ENCODE data around the gene JAM3. TPM values are rescaled to one million over a fixed set of nuclear protein-coding genes. Genes with fewer than 3 reads are reported as not detected.
"Not testable (repeated sequence)": the region's sequence is repeated elsewhere in the genome, so short reads cannot be mapped to it uniquely, and the experiment has no call there.

The JAM3 gene
- total RNA-seq, 3 donors from 2014 or later: 25.0 to 34.5 (median 33.8) TPM

- Histone ChIP-seq H3K4me3 (no peak overlapping the region), H3K9me3 (no peaks in the 10 kb centered on the region), H3K36me3 (no peaks in the 10 kb centered on the region), H3K27ac (no peak overlapping the region), H3K27me3 (no peaks in the 10 kb centered on the region), H3K4me1 (no peaks in the 10 kb centered on the region)
- intact Hi-C loops (cut with DNase I; ENCODE audit: low total_unique reads): no loop called here
- TF ChIP-seq, protein P1, sequence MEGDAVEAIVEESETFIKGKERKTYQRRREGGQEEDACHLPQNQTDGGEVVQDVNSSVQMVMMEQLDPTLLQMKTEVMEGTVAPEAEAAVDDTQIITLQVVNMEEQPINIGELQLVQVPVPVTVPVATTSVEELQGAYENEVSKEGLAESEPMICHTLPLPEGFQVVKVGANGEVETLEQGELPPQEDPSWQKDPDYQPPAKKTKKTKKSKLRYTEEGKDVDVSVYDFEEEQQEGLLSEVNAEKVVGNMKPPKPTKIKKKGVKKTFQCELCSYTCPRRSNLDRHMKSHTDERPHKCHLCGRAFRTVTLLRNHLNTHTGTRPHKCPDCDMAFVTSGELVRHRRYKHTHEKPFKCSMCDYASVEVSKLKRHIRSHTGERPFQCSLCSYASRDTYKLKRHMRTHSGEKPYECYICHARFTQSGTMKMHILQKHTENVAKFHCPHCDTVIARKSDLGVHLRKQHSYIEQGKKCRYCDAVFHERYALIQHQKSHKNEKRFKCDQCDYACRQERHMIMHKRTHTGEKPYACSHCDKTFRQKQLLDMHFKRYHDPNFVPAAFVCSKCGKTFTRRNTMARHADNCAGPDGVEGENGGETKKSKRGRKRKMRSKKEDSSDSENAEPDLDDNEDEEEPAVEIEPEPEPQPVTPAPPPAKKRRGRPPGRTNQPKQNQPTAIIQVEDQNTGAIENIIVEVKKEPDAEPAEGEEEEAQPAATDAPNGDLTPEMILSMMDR (IDR thresholded peaks at IDR 0.05): no peak
- TF ChIP-seq POLR2A (IDR thresholded peaks at IDR 0.05): no peak
- TF ChIP-seq POLR2AphosphoS5 (IDR thresholded peaks at IDR 0.05): no peak
- no peak for DNase-seq (ENCODE audit: low spot score in 2 of 2)
These were observed 32.4 kb downstream of the JAM3 start for GRCh38 chr11:134101282-134101681.

DNA sequence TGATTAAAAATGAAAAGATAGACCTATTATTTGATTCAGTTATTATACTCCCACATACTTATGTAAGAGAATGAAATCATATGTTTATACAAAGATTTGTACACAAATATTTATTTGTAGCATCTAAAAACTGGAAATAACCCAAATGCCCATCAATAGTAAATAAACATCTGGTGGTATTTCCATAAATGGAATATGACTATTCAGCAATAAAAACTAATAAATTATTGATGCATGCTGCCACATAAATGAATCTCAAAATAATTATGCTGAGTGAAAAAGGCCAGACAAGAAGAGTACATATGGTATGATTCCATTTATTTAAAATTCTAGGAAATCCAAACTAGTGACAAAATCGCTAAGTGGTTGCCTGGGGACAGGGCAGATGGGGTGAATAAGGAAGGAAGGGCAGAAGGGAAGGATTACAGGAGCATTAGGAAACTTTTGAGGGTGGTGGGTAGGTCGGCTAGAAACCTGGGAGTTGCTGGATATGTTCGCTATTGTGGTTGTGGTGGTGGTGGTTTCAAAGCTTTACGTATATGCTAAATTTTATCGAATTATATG is 41.5 kb downstream of the JAM3 start:
- no peaks in the 10 kb centered on the region for H3K4me1 ChIP-seq
- TF ChIP-seq POLR2A (IDR thresholded peaks at IDR 0.05) (no peak), POLR2AphosphoS5 (IDR thresholded peaks at IDR 0.05) (no peak)
- TF ChIP-seq, protein P1 (IDR thresholded peaks at IDR 0.05): no peak
- no peaks in the 10 kb centered on the region for H3K27me3 ChIP-seq
- peaks cover 4 to 7% of the 10 kb centered on the region in 2 donors for H3K9me3 ChIP-seq
- no peaks in the 10 kb centered on the region for H3K36me3 ChIP-seq
- DNase-seq (ENCODE audit: low spot score in 2 of 2): no peak
- intact Hi-C loops (cut with DNase I; ENCODE audit: low total_unique reads): no loop called here
- H3K4me3 ChIP-seq: no peak overlapping the region
- H3K27ac ChIP-seq: no peak overlapping the region

DNA sequence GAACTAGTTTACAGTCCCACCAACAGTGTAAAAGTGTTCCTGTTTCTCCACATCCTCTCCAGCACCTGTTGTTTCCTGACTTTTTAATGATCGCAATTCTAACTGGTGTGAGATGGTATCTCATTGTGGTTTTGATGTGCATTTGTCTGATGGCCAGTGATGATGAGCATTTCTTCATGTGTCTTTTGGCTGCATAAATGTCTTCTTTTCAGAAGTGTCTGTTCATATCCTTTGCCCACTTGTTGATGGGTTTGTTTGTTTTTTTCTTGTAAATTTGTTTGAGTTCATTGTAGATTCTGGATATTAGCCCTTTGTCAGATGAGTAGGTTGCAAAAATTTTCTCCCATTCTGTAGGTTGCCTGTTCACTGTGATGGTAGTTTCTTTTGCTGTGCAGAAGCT is 44.9 kb downstream of the JAM3 start:
- intact Hi-C loops (cut with DNase I; ENCODE audit: low total_unique reads); H3K27me3 ChIP-seq; H3K27ac ChIP-seq; H3K4me3 ChIP-seq; H3K36me3 ChIP-seq; H3K9me3 ChIP-seq; DNase-seq (ENCODE audit: low spot score in 2 of 2); H3K4me1 ChIP-seq: not testable (repeated sequence)

DNA sequence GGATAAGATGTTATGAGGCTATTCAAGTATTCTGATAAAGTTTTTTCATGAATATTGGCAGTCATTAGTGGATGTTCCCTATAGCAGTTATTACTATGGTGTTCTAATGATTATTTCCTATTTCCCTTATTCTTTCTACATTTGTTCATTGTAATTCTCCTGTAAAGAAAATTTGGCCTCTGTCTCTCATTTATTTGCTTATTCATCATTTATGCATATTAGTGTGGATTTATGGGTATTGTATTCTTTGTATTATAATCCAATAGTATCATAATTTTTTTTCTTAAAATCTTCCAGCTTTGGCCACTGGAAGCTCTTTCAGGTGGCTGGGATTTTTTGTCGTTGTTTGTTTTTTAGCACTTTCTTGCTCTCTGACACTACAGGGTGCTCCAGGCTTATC is 47.3 kb downstream of the JAM3 start:
- Histone ChIP-seq H3K9me3 (no peaks in the 10 kb centered on the region), H3K27ac (no peak overlapping the region), H3K27me3 (no peaks in the 10 kb centered on the region), H3K4me1 (no peaks in the 10 kb centered on the region), H3K36me3 (no peaks in the 10 kb centered on the region), H3K4me3 (no peak overlapping the region)
- DNase-seq (ENCODE audit: low spot score in 2 of 2): no peak
- TF ChIP-seq POLR2AphosphoS5 (IDR thresholded peaks at IDR 0.05) (no peak), POLR2A (IDR thresholded peaks at IDR 0.05) (no peak)
- TF ChIP-seq, protein P1 (IDR thresholded peaks at IDR 0.05): no peak
- intact Hi-C loops (cut with DNase I; ENCODE audit: low total_unique reads): no loop called here

GRCh38 chr11:134118006-134118405 is 49.1 kb downstream of the JAM3 start:
- no peak overlapping the region for H3K27ac ChIP-seq

More at GRCh38 chr11:134118006-134118405, 49.1 kb downstream of the JAM3 start:
- H3K4me3 ChIP-seq: no peak overlapping the region
- DNase-seq (ENCODE audit: low spot score in 2 of 2): no peak
- H3K4me1 ChIP-seq: no peaks in the 10 kb centered on the region
- H3K9me3 ChIP-seq: no peaks in the 10 kb centered on the region
- no peak for TF ChIP-seq POLR2A (IDR thresholded peaks at IDR 0.05)
- TF ChIP-seq, protein P1 (IDR thresholded peaks at IDR 0.05): no peak
- TF ChIP-seq POLR2AphosphoS5 (IDR thresholded peaks at IDR 0.05): no peak
- intact Hi-C loops (cut with DNase I; ENCODE audit: low total_unique reads): no loop called here
- no peaks in the 10 kb centered on the region for H3K36me3 ChIP-seq
- no peaks in the 10 kb centered on the region for H3K27me3 ChIP-seq

All from breast epithelium (tissue), 4 donors.